ENCODE data around the gene NFATC2.

GRCh38 chr20:51361258-51361657, 181.3 kb downstream of the NFATC2 start:
- TF ChIP-seq FOXA1 (IDR thresholded peaks at IDR 0.05) (no peak), TARDBP (IDR thresholded peaks at IDR 0.05) (no peak), BHLHE40 (IDR thresholded peaks at IDR 0.05; ENCODE audit: borderline replicate concordance) (no peak), PKNOX1 (IDR thresholded peaks at IDR 0.05) (no peak), CTBP1 (IDR thresholded peaks at IDR 0.05; ENCODE audit: borderline replicate concordance) (no peak), FOXK2 (IDR thresholded peaks at IDR 0.05) (no peak), FOXM1 (IDR thresholded peaks at IDR 0.05; ENCODE audit: borderline replicate concordance) (no peak), NFRKB (IDR thresholded peaks at IDR 0.05) (no peak), SP1 (IDR thresholded peaks at IDR 0.05) (no peak), ELF4 (IDR thresholded peaks at IDR 0.05) (no peak), ZNF384 (IDR thresholded peaks at IDR 0.05) (no peak), ARNT (IDR thresholded peaks at IDR 0.05) (no peak), HDGF (IDR thresholded peaks at IDR 0.05; ENCODE audit: borderline replicate concordance) (no peak), L3MBTL2 (conservative IDR thresholded peaks at IDR 0.05) (no peak)
